SK-N-SH (cell line): ENCODE data around the gene GSTA5.
A peak's percentile ranks its signal among the peaks of the same experiment; 100 is the strongest.

ENCODE experiments used
- CTCF ChIP-seq: fragments of 200-600 bp; sonication (generic); IDR thresholded peaks from 2 replicates; pipeline ENCODE4 v1.6.1; 2017; ENCODE audit warnings: antibody characterized with exemption, mild to moderate bottlenecking, moderate library complexity
- EZH2phosphoT487 ChIP-seq: fragments of 200-600 bp; sonication (generic); IDR thresholded peaks from 2 replicates; pipeline ENCODE4 v1.6.1; 2017; ENCODE audit warnings: low read depth, mixed run types, mild to moderate bottlenecking, antibody characterized with exemption, moderate library complexity, borderline replicate concordance
- GABPA ChIP-seq: IDR thresholded peaks from 2 replicates; pipeline ENCODE4 v1.4.0; 2012; ENCODE audit warnings: low read depth, mild to moderate bottlenecking
- IRF3 ChIP-seq: fragments of 150-350 bp; IDR thresholded peaks from 2 replicates; pipeline ENCODE4 v1.6.1; 2016; ENCODE audit warnings: mild to moderate bottlenecking, low read depth, low read length
- NFIC ChIP-seq: IDR thresholded peaks from 2 replicates; pipeline ENCODE4 v1.4.0; 2012; ENCODE audit warnings: borderline replicate concordance
- POLR2AphosphoS5 ChIP-seq: IDR thresholded peaks from 2 replicates; pipeline ENCODE4 v1.6.1; 2012; ENCODE audit warnings: low read depth, low read length
- RCOR1 ChIP-seq: fragments of 150-350 bp; IDR thresholded peaks from 2 replicates; pipeline ENCODE4 v1.6.1; 2017; ENCODE audit warnings: antibody characterized with exemption, low read length
- REST ChIP-seq: IDR thresholded peaks from 2 replicates; pipeline ENCODE4 v1.6.1; 2012; ENCODE audit warnings: mild to moderate bottlenecking, low read depth, low read length, moderate library complexity
- USF2 ChIP-seq: fragments of 150-350 bp; IDR thresholded peaks from 2 replicates; pipeline ENCODE4 v1.6.1; 2017; ENCODE audit warnings: antibody characterized with exemption, low read length, low read depth, borderline replicate concordance
- YY1 ChIP-seq: IDR thresholded peaks from 2 replicates; pipeline ENCODE4 v1.4.0; 2012; ENCODE audit warnings: low read depth, mild to moderate bottlenecking
- ZBTB33 ChIP-seq: IDR thresholded peaks from 2 replicates; pipeline ENCODE4 v1.4.0; 2012; ENCODE audit warnings: low read depth, borderline replicate concordance

GRCh38 chr6:52815167-52816092, 25.2 kb downstream of the GSTA5 start:
- TF ChIP-seq POLR2AphosphoS5 (no peak), ZBTB33 (no peak), CTCF (peak; percentile 72), USF2 (no peak), EZH2phosphoT487 (no peak), GABPA (no peak), REST (no peak), YY1 (no peak), IRF3 (no peak), NFIC (no peak), RCOR1 (no peak)
